Skeletal muscle tissue (tissue), 4 donors: ENCODE measurements around the gene MRPL30. TPM values are rescaled to one million over a fixed set of nuclear protein-coding genes. Genes with fewer than 3 reads are reported as not detected.
"Not testable (repeated sequence)": the region's sequence is repeated elsewhere in the genome, so short reads cannot be mapped to it uniquely, and the experiment has no call there.

Experiments
- H3K27ac ChIP-seq: one replicate; pipeline ENCODE4 v1.7.0; 2013; ENCODE audit warnings: mild to moderate bottlenecking, low read depth, low read length, inconsistent platforms
- H3K27me3 ChIP-seq, 3 donors: one replicate each; pipeline ENCODE4 v1.7.0; 2013; ENCODE audit warnings: low read length in 3 of 3; ENCODE audit not compliant: control insufficient read depth in 3 of 3, insufficient read depth in 3 of 3
- H3K36me3 ChIP-seq, 3 donors: one replicate each; pipeline ENCODE4 v1.7.0; 2013; ENCODE audit warnings: low read length in 3 of 3; ENCODE audit not compliant: control insufficient read depth in 3 of 3, insufficient read depth in 3 of 3
- H3K4me1 ChIP-seq, 3 donors: one replicate each; pipeline ENCODE4 v1.7.0; 2013; ENCODE audit warnings: low read length in 3 of 3, mild to moderate bottlenecking in 3 of 3; ENCODE audit not compliant: control insufficient read depth in 3 of 3, insufficient read depth in 3 of 3
- H3K4me3 ChIP-seq, 3 donors: one replicate each; pipeline ENCODE4 v1.7.0; 2013; ENCODE audit warnings: low read length in 3 of 3
- H3K9ac ChIP-seq, 3 donors: one replicate each; pipeline ENCODE4 v1.7.0; 2013; ENCODE audit warnings: low read length in 3 of 3, mild to moderate bottlenecking in 3 of 3, moderate library complexity in 2 of 3, low read depth in 1 of 3
- H3K9me3 ChIP-seq, 3 donors: one replicate each; pipeline ENCODE4 v1.7.0; 2013; ENCODE audit warnings: low read length in 3 of 3; ENCODE audit not compliant: control insufficient read depth in 3 of 3
- total RNA-seq: library from RNA; depleted of rRNA; stranded (reverse); fragments of >200 nt; gene quantifications from one replicate; pipeline ENCODE4 v1.2.3, GENCODE V29; 2014
- donor health status: Osteomylitis.

The MRPL30 gene
- total RNA-seq, 1 donor from 2014 or later, result 48.0 TPM

DNA sequence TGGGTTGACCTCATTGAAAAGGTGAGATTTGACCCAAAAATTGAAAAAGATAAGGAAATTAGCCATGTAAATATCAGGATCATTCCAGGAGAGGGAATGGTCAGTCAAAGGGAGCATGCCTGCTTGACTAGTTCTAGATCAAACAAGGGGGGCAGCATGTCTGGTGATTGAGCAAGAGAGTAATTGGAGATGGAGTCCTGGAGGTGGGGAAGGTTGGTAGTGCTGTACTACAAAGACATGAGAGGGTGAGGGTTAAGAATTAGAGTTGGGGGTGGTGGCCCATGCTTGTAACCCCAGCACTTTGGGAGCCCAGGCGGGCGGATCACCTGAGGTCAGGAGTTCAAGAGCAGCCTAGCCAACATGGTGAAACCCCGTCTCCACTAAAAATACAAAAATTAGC is 2.0 kb downstream of the MRPL30 start:
- H3K9me3 ChIP-seq, result no peaks in the 10 kb centered on the region
- peaks cover 0 to 5% (median 4%) of the 10 kb centered on the region in 3 donors for H3K36me3 ChIP-seq
- H3K4me3 ChIP-seq, result no peak overlapping the region
- H3K27ac ChIP-seq, result no peak overlapping the region
- no peak overlapping the region for H3K9ac ChIP-seq
- no peaks in the 10 kb centered on the region for H3K27me3 ChIP-seq
- H3K4me1 ChIP-seq, result peaks cover 14 to 30% (median 20%) of the 10 kb centered on the region in 3 donors

DNA sequence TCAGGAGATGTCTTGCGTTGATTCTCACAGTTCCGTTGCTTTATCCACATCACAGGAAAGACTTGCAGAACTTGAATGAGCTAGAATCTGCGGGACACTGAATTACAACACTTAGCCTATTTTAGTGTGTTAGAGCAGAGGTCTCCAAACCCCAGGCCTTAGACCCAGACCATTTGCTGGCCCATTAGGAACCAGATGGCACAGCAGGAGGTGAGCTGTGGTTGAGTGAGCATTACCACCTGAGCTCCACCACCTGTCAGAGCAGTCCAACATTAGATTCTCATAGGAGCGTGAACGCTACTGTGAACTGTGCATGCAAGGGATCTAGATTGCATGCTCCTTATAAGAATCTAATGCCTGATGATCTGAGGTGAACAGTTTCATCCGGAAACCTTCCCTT is 3.8 kb downstream of the MRPL30 start:
- Histone ChIP-seq H3K9me3 (no peaks in the 10 kb centered on the region), H3K36me3 (peaks cover 0 to 10% (median 10%) of the 10 kb centered on the region in 3 donors), H3K4me1 (peaks cover 12 to 22% (median 17%) of the 10 kb centered on the region in 3 donors), H3K27ac (no peak overlapping the region), H3K4me3 (no peak overlapping the region), H3K9ac (no peak overlapping the region), H3K27me3 (no peaks in the 10 kb centered on the region)

- H3K27me3 ChIP-seq, result no peaks in the 10 kb centered on the region
- H3K4me1 ChIP-seq, result peaks cover 6 to 10% (median 8%) of the 10 kb centered on the region in 3 donors
- peaks cover 0 to 13% (median 11%) of the 10 kb centered on the region in 3 donors for H3K36me3 ChIP-seq
- H3K9ac ChIP-seq, result peak overlapping the region in 1 of 3 donors; percentile 2
- no peak overlapping the region for H3K4me3 ChIP-seq
- H3K27ac ChIP-seq, result no peak overlapping the region
- no peaks in the 10 kb centered on the region for H3K9me3 ChIP-seq
These were observed 6.0 kb downstream of the MRPL30 start for GRCh38 chr2:99187011-99187410.

DNA sequence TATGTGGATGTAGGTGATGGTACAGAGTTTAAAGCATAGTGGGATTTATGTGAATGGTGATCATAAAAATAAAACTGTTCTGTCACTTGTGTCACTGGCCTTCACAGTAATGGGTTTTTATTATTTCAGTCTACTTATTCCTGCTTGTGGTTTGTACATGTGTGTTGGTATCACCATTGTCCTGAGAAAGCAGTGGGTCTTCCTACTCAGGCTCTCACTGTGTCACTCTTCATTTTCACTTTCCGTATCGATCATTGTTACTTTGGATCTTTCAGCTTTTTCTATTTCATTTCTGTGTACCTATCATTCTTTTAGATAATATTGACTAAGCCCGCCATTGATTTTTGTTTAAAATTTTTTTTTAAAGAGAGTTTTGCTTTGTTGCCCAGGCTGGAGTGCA is 7.4 kb downstream of the MRPL30 start:
- Histone ChIP-seq H3K4me1 (peaks cover 0 to 3% (median 0%) of the 10 kb centered on the region in 3 donors), H3K36me3 (peaks cover 3 to 16% (median 16%) of the 10 kb centered on the region in 3 donors), H3K27me3 (no peaks in the 10 kb centered on the region), H3K9ac (no peak overlapping the region), H3K4me3 (no peak overlapping the region), H3K27ac (no peak overlapping the region), H3K9me3 (no peaks in the 10 kb centered on the region)

DNA sequence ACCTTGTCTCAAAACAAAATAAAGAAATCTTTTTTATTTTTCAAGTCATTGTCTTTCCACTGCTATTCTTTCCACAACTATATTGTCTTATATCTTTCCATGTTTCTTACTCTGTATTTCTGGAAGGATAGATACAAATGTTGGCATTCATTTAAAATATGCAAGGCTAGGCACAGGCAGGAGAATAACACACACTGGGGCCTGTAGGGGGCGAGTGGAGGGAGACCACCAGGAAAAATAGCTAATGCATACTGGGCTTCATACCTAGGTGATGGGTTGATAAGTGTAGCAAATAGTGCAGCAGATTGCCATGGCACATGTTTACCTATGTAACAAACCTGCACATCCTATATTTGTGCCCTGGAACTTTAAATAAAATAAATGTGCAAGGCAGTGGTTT is 9.6 kb downstream of the MRPL30 start:
- no peaks in the 10 kb centered on the region for H3K9me3 ChIP-seq
- no peaks in the 10 kb centered on the region for H3K27me3 ChIP-seq
- H3K4me1 ChIP-seq, result no peaks in the 10 kb centered on the region
- H3K36me3 ChIP-seq, result peaks cover 5 to 34% (median 21%) of the 10 kb centered on the region in 3 donors
- H3K4me3 ChIP-seq, result no peak overlapping the region
- H3K27ac ChIP-seq, result no peak overlapping the region
- no peak overlapping the region for H3K9ac ChIP-seq

GRCh38 chr2:99192364-99192763 is 11.4 kb downstream of the MRPL30 start:
- H3K4me1 ChIP-seq, H3K9me3 ChIP-seq, H3K27me3 ChIP-seq, H3K9ac ChIP-seq, H3K27ac ChIP-seq, H3K4me3 ChIP-seq: not testable (repeated sequence)
- peaks cover 7 to 48% (median 28%) of the 10 kb centered on the region in 3 donors for H3K36me3 ChIP-seq

DNA sequence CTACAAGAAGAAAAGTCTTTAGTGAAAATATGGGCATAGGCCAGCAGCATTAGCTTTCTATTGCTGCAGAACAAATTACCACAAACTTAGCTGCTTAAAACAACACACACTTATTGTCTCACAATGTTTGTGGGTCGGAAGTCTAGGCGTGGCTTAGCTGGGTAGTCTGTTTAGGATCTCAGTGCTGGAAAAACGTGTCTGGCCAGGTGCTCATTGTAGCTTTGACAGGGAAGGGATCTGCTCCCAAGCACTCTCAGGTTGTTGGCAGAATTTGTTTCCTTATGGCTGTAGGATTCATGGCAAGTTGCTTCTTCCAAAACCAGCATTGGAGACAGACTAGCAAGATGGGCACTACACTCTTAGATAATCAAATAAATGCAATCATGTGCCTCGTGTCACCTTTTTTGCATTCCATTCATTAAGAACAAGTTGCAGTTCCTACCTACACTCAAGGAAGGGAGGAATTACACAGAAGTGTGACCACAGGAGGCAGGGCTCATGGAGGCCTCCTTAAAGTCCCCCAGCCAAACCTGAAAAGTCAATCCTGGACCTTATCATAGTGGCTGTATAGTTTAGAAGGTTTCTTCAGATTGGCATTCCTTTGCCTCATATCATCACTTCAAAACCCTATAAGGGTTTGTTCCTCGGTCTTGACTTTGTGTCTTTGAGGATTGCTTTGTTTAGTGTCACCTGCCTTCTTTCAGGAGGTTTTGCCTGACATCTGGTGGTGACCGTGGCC is 17.3 kb downstream of the MRPL30 start:
- H3K9me3 ChIP-seq, result no peaks in the 10 kb centered on the region
- H3K4me3 ChIP-seq, result no peak overlapping the region
- no peaks in the 10 kb centered on the region for H3K4me1 ChIP-seq
- no peaks in the 10 kb centered on the region for H3K27me3 ChIP-seq
- no peak overlapping the region for H3K27ac ChIP-seq
- H3K36me3 ChIP-seq, result peaks cover 10 to 45% (median 22%) of the 10 kb centered on the region in 3 donors
- no peak overlapping the region for H3K9ac ChIP-seq

DNA sequence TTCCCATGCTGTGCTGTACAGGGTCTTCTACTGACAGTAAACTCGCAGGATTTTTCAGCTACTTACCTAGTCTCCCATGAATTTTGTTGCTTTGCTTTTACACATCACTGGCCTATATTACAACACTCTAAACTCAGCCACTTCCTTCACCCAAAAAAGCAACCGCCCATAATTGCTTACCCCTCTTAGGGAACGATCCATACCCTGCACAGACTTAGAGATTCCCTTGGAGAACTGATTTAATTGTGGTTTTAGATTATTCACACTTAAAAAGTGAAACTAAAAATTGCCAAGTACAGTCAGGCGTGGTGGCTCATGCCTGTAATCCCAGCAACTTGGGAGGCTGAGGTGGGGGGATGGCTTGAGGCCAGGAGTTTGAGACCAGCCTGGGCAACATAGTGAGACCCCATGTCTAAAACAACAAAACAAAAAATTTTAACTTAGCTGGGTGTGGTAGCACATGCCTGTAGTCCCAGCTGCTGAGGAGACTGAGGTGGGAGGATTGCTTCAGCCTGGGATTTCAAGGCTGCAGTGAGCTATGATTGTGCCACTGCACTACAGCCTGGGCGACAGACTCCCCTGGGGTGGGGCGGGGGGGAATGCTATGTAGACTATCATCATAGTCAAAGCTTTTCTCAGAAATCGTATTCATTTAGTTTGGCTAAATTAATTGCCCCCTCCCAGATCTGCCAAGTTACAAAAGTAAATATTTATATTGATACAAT is 19.3 kb downstream of the MRPL30 start:
- no peak overlapping the region for H3K27ac ChIP-seq

GRCh38 chr2:99201959-99202678 is 21.1 kb downstream of the MRPL30 start:
- no peaks in the 10 kb centered on the region for H3K27me3 ChIP-seq
- H3K27ac ChIP-seq, result no peak overlapping the region
- no peaks in the 10 kb centered on the region for H3K9me3 ChIP-seq
- peaks cover 6 to 11% (median 8%) of the 10 kb centered on the region in 3 donors for H3K36me3 ChIP-seq
- no peak overlapping the region for H3K9ac ChIP-seq
- no peaks in the 10 kb centered on the region for H3K4me1 ChIP-seq
- no peak overlapping the region for H3K4me3 ChIP-seq

More for the DNA sequence above, 19.3 kb downstream of the MRPL30 start:
- peaks cover 10 to 29% (median 21%) of the 10 kb centered on the region in 3 donors for H3K36me3 ChIP-seq
- no peak overlapping the region for H3K4me3 ChIP-seq
- no peaks in the 10 kb centered on the region for H3K9me3 ChIP-seq
- no peaks in the 10 kb centered on the region for H3K27me3 ChIP-seq
- H3K9ac ChIP-seq, result no peak overlapping the region
- no peaks in the 10 kb centered on the region for H3K4me1 ChIP-seq
